Measurements from ENCODE around the gene CSTF1.

GRCh38 chr20:56409956-56410355 is 17.5 kb downstream of the CSTF1 start:
- TF ChIP-seq GATA3 (IDR thresholded peaks at IDR 0.05; ENCODE audit: low read depth, low read length) (no peak), GATA2 (IDR thresholded peaks at IDR 0.05; ENCODE audit: low read depth, low read length) (no peak)

All from SH-SY5Y (cell line).